ENCODE results near the gene BRINP3.

GRCh38 chr1:190192627-190193026 is 285.0 kb downstream of the BRINP3 start:
- no peak for TF ChIP-seq CTCF (IDR thresholded peaks at IDR 0.05; ENCODE audit: extremely low read depth in 1 of 2, insufficient read depth in 1 of 2, low read depth in 1 of 2, low read length in 2 of 2)
- TF ChIP-seq POLR2A (IDR thresholded peaks at IDR 0.05; ENCODE audit: low read depth, low read length), result no peak

Data from endothelial cell of umbilical vein (primary cell).